Measurements from ENCODE around the gene FOXF1.

FOXF1 gene

DNA sequence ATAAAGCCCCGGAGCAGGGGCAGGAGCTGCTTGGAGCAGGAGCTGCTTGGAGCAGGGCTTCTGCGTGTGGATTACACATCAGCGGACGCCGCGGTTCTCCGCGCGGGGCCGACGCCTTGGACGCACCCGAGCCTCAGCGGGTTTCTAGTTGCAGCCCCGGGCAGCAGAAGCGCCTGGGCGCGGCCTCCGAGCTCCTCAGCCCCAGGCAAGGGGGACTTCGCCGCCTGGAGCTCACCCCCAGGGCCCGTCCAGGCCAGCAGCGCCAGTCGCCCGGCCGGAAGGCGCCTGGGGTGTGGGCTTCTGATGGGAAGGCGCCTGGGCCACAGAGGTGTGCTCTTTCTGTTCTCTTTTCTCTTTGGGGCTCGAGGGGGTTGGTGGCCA, 6.3 kb downstream of the FOXF1 start:
- DNase-seq (ENCODE audit: low read depth in 2 of 3, low spot score in 2 of 3) = no peak

DNA sequence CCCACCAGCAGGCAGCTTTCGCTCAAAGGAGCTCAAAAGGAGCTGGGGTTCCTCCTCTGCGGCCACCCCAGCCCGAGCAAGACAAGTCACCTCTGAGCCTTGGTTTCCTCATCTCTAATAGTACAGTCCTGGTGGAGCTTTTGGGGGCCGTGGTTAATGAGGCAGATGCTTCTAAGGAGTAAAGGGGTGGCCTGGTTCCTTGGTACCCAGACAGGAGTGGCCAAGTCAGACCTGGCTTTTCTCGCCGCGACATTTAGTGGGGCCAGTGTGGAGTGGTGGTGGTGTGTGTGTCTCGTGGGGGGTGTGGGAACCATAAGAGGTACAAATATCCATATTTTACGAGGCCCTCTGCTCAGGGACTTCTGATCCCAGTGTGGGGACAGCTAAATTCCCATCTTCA, 6.7 kb downstream of the FOXF1 start:
- DNase-seq (ENCODE audit: low read depth in 2 of 3, low spot score in 2 of 3) = no peak

DNA sequence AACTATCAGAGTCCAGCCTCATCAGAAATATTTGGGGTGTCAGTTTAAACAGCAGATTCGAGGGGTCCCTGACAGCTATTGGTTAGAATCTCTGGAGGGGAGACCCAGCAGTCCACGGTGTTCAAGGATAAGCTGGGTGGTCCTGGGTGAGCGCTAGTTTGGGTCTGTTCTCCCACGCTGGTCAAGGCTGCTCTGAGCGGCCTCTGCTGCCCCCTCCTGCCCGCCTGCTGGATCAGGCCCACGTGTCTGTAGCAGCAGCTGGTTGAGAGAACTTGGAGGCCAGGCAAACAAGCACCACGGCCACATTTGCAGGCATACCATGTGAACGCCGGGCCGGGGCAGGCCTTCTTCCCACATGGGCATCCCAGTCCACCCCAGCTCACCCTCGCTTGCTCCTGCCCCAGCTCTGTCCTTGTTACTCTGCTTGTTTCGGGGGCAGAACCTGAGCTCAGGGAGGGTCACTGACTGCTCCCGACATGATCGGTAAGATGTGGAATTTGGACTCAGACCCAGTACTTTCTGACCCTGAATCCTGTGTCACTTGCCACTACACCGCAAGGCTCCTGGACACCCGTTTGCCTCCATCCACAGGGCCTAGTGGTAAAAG, 7.4 kb downstream of the FOXF1 start:
- no peak for DNase-seq (ENCODE audit: low read depth in 2 of 3, low spot score in 2 of 3)

DNA sequence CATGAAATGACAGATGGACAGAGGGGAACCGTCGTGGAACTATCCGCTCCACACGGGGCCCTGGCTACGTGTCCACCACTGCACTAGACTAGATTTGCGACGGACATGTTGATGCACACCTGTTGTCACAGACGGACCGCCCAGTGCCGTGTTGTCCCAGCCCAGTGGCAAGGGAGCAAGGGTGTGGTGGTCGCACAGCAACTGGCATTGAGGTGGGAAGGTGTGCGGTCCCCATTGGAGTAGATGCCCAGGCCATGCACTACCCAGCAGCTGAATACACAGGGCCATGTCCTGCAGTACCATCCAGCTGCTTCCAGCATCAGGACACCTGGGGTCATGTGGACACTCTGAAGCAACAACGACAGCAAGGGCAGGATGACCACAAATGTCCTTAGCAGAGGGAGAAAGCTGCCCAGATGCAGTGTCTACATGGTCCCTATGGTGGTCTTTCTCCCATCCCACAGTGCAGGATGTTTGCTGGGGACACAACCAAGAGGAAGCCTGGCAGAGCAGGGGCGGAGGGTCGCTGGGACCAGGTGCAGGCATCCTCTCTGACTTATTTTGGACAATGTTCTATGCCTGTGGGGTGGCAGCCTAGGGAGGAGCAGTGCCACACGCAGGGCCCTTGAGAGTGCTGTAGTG, 8.8 kb downstream of the FOXF1 start:
- DNase-seq (ENCODE audit: low read depth in 2 of 3, low spot score in 2 of 3) = no peak

DNA sequence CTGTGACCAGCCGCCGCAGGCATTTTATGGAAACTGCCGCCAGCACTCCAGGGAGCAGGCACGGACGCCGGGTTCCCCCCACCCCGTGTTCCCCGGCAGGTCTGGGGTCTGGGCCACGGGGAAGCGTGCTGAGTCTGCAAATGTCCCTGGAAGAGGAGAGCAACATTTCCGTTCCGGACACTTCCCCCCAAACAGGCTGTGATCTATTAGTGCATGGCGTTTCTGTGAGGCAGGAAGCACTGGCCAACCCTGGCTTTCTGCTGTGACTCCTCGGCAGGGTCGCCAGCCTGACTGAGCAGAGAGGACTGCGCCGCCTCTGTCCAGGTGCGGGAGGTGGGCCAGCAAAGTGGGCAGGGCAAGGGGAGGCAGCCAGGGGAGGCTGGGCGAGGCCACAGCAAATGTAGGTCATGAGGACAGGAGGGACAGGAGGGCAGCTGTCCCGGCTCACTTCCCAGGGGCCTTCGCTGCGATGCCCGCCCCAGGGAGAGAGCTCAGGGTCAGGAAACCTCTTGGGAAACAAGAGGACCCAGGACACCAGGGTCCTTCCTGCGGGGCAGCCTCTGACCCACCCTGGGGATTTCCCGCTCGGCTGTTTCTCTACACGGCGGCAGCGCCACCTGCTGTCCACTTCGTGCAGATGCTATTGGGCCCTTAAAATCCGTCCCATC, 9.5 kb downstream of the FOXF1 start:
- DNase-seq (ENCODE audit: low read depth in 2 of 3, low spot score in 2 of 3) = peak in 1 of 3 experiments; percentile 35

DNA sequence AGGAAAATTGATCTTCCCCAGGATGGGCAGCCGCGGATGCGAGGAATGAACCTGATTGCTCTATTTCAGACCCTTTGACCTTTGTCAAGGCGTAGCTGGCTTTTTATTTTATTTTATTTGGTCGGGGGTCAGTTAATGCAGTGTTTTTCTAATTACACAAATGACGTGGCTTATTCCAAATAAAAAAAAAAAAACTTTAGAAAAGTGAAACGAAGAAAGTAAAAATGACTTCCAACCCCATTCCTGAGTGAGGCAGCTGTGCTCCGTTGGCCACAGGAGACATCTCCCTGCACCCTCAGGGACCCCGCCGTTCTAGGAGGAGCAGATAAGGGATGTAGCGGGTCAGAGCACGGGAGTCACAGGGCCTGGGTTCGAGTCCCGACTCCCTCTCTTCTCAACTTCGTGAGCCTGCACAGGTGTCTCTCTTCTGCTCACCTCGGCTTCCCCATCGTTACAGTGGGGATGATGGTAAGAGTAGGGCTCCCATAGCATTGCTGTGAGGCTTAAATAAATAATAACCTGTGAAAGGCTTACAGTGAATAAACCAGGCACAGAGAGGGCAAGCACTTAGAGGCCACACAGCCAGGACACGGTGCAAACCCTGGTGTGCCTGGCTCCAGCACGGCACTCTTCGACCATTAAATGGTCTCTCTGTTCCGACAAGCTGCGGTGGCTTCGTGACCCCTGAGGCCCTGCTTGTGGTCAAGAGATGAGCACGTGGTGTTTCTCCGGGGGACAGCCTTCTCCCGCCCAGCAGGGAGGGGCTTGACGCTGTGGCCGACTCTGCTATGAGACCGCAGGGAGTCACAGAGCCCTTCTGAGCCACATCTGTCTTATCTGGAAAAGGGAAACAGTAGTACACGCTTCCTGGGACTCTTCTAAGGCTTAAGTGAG, 10.2 kb downstream of the FOXF1 start:
- no peak for DNase-seq (ENCODE audit: low read depth in 2 of 3, low spot score in 2 of 3)

DNA sequence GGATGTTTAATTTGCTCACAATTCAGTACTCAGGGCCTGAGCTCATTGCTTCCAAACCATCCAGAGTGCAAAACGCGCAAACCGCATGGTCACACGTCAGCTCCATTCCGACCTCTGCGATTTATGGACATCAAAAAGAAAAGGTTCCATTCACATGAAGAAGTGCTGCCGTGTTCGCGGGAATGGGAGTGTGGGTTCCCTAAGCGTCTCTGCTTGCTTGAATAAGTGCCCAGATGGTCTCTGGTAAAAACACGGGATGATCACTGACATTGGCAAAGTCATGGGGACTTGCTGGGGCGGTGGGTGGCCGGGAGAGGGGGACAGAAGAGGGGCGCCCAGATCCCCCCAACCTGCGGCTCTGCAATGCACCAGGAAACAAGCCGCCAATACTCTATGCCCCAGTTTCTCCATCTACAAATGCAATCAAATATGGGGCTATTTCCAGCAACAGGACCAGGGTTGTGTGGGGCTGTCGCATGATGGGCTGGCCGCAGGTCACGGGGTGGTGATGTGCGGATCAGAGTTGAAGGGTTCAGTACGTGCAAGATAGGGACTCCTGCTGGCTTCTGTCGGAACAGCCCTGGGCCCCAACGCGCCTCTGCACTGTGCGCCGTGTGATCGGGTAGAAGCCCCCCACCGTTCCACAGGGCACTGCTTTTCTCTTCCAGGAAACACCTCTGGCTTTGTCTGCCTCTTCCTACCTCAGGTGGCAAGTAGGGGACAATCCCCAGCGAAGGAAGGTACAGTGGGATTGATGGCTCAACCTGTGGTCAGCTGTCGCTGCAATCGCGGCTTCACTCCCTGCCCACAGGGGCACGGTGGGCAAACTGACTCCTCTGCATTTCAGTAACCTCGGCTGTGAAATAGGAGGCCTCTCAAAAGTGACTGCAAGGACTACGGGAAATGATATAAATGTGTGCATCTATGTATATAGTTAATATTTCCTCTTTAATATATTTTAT, 11.2 kb downstream of the FOXF1 start:
- no peak for DNase-seq (ENCODE audit: low read depth in 2 of 3, low spot score in 2 of 3)

DNA sequence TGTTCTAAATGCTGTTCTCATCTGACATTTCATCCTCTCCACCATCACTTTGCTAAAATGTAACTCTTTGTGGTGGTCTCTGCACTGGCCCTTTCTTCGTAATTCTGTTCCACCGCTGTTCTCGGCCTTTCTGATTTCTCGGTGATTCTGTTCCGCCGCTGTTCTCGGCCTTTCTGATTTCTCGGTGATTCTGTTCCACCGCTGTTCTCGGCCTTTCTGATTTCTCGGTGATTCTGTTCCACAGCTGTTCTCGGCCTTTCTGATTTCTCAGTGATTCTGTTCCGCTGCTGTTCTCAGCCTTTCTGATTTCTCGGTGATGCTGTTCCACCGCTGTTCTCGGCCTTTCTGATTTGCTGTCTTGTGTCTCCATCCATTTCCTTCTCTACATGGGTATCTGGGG, 12.3 kb downstream of the FOXF1 start:
- DNase-seq (ENCODE audit: low read depth in 2 of 3, low spot score in 2 of 3) = no peak

DNA sequence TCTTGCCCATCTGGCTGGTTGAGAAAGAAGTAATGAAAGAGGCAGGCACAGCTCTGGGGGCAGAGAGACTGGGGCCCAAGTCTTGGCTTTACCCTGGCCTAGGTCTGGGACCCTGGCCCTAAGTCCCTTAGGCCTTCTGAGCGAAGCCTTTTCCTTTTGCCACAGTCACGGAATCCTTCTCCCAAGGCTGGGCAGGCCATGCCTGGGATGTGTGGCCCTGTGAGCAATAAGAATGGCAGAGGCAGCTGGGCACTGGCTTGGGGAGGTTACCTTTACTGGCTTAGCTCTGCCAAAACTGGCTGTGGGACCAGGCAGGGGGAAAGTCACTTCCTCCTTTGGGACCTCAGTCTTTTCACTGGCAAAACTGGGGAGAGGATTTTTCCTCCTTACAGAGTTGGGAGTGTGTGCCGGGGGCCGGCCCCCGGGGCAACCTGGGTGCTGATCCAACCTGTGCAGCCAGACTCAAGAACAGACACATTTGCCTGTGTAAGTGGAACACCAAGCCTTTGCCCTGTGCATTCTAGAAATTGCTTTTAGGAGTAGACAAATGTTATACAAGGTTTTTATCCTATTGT, 12.9 kb downstream of the FOXF1 start:
- DNase-seq (ENCODE audit: low read depth in 2 of 3, low spot score in 2 of 3) = no peak

DNA sequence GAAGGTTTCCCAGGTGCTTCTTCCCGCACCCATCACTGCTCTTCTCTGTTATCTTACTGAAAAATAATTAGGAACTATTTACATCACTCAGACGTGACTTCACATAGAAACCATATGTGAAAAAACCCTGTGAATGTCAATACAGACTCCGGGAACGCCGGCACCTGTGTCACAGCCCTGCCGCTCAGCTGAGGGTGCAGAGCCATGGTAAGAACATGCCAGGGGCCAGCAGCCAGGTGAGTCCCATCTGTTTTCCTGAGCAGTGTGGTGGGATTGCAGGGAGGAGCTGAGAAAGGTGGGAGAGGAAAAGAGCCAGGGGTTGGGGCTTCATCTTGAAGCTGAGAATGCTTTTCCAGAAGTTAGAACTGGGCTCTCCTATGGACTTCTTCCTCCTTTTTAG, 13.7 kb downstream of the FOXF1 start:
- DNase-seq (ENCODE audit: low read depth in 2 of 3, low spot score in 2 of 3) = no peak

DNA sequence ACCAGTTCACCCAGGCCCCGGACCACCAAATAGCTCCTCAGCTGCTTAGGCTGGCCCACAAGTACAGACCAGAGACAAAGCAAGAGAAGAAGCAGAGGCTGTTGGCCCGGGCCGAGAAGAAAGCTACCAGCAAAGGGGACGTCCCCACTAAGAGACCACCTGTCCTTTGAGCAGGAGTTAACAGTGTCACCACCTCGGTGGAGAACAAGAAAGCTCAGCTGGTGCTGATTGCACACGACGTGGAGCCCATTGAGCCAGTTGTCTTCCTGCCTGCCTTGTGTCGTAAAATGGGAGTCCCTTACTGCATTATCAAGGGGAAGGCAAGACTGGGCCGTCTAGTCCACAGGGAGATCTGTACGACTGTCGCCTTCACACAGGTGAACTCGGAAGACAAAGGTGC, 15.4 kb downstream of the FOXF1 start:
- DNase-seq (ENCODE audit: low read depth in 2 of 3, low spot score in 2 of 3) = no peak

DNA sequence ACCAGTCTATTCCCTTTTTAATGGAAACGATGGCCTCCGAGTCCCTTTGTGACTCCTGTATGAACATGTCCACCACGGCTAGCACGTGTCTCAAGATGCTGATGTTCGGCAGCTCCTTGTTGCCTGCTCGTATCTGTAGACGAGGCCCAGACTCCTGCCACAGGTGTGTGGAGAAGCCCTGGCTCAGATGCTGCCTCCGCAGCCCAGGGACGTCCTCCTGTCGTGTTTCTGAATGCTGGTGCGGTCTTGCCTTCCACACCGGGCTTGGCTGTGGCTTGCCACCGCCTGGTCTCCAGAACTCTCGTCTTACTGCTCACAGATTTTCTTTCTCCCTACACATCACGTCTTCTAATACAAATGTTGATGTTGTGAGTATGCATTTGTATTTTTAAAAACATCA, 17.0 kb downstream of the FOXF1 start:
- no peak for DNase-seq (ENCODE audit: low read depth in 2 of 3, low spot score in 2 of 3)

DNA sequence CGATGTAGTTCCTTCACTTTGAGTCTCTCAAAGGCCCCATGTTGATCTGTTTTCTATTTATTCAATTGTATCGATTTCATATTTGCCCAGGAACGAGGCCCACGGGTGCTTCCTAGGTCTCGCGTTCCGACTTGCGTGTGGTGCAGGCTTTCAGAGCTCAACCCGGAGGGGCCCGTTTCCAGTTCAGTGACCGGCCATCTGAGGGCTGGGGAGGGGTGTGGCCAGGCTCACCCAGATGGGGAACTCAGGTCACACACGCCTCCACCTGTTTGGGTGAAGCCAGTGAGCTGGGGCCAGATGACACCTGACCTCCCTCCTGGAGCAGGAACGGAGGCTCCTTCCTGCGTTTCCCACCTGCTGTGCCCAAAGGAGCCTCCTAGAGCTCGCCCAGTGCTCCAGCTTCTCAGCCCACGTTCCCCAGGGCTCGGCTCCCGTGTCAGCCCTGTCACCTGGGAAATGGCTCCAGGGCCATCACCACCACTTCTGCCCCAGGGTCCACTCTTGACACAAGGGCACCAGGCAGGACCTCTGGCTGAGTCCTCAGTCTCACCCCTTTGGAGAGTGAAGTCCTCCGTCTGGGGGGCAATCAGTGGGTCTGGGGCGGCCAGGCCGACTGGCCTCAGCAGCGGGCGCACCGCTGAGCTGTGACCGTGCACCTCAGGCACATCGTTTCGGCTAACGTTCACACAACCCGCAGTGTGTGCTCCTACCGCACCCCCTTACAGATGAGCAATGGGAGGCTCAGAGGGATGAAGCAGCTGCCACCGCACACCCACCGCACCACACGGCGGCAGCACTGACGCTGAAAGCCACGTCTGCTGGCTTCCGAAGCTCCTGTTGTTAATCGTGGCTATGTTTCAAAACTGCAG, 18.0 kb downstream of the FOXF1 start:
- no peak for DNase-seq (ENCODE audit: low read depth in 2 of 3, low spot score in 2 of 3)

DNA sequence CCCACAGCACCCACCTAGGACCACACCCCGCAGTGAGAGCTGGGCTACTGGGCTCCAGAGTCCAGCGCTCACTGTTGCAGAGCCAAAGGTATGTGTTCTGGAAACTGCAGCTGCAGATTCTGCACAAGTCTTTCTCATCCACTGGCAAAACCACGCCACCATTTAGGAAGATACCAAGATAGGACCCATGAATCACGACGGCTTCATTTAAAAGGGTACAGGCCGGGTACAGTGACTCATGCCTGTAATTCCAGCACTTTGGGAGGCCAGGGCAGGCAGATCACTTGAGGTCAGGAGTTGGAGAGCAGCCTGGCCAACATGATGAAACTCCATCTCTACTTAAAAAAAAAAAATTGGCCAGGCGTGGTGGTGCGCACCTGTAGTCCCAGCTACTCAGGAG, 18.8 kb downstream of the FOXF1 start:
- DNase-seq (ENCODE audit: low read depth in 2 of 3, low spot score in 2 of 3) = no peak

DNA sequence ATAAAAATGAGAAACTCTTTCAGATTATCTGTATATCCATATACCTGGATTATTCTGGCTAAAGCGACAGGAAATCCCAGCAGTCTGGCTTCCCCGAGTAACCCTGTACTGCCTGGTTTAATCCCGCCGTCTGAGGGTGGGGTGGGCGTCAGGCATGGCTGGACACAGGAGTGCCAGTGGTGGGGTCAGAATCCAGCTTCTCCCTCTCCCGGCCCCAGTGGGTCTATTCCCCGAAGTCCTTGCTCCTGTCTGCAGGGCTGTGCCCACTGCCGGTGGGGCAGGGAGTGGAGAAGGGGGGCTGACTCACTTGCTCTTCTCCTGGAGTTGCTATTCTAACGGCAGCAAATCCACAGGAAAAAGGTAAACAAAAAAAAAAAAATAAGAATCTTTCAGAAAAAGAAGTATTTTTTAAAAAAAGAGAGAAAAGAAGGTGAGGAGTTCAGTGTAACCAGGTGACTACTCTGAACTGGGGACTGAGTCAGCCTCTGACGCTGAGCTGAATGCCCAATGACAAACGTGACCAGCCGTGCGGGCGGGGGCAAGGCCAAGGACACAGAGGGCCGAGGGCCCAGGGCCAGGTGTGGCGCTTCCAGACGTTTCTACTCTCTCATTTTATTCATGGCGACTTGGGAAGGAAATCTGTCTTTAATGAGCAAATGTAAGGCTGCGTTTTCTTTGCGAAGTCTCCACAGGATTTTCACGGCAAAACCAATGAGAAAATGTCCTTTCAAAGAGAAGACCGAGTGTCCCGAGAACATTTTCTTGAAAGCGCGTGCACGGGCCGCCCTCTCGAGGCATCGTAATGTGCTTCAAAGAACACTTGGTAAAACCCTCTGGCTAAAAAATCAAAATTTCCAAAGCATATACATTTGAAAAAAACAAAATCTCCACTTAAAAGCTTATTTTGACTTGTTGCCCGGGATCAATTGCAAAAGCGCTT, 20.2 kb downstream of the FOXF1 start:
- no peak for DNase-seq (ENCODE audit: low read depth in 2 of 3, low spot score in 2 of 3)

DNA sequence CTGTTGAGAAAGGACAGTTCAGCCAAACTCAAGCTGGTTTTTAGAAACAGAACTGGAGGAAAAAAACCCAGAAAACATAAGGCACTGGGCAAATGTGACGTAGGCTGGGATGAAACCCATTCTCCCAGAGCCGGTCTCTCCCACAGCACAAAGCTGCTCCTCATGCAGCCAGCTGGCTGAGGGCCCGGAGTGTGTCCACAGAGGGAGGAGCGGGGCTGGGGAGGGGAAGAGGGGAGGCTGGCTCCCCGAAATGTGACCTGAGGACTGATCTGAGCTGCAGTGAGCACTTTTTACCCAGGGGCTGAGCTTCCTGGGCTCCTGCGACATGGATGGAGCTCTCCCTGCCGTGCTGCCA, 20.8 kb downstream of the FOXF1 start:
- no peak for DNase-seq (ENCODE audit: low read depth in 2 of 3, low spot score in 2 of 3)

DNA sequence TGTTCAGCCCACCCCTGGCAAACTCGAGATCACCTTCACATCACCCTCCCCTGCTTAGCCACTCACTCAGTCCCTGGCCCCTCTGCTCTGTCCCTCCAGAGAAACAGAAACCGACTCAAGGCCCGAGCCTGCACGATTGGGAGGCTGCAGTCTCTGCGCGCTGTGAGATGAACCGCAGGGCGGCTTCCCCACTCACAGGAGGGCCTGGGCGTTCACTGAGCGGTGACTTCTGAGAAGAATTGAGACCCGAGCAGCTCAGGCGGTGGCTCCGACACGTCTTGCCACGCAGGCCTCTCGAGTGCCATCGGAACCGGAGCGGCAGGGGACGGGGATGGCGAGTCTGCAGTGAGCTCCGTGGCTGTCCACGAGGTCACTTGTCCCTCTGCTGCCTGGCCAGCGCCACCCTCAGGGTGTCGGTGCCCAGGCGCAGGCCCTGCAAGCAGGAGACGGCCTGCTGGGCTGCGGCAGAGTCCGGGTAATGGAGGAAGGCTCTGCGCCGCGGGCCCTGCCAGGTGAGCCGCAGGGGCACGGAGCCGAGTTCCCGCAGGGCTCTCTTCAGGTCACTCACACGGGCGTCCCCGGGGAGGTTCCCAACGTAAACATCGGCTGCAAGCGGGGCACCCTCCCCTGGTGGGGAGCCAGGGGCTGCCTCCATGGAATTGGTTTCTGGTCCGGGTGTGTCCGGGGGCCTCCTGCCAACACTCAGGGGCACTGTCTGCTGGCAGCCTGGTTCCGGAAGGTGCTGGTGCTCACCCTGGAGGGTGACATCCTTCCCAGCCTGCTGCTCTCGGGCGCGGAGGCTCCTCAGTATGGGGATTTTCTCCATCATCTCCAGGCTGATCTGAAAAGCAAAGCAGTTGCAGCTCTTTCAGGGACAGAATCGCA, 21.6 kb downstream of the FOXF1 start:
- DNase-seq (ENCODE audit: low read depth in 2 of 3, low spot score in 2 of 3) = no peak

DNA sequence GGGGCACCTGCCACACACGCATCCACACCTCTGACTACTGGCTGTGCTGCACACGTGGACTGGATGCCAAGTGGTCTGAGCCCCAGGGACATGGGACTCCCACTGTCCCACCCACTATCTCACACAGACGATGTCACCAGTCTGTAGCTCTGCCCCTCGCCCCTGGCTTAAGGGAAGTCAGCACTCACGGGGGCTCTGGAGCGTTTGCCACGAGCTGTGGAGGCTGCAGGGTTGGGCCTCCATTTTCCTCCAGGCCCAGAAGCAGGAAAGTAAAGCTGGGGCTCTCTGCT, 22.1 kb downstream of the FOXF1 start:
- DNase-seq (ENCODE audit: low read depth in 2 of 3, low spot score in 2 of 3) = no peak

Data from activated CD8-positive, alpha-beta memory T cell treated with anti-CD3 and anti-CD28 coated beads for 48 hours (primary cell).